ENCODE data around the gene SORBS1. TPM values are rescaled to one million over a fixed set of nuclear protein-coding genes. Genes with fewer than 3 reads are reported as not detected.

The SORBS1 gene
- total RNA-seq, 1 donor from 2014 or later = 28.2 TPM

DNA sequence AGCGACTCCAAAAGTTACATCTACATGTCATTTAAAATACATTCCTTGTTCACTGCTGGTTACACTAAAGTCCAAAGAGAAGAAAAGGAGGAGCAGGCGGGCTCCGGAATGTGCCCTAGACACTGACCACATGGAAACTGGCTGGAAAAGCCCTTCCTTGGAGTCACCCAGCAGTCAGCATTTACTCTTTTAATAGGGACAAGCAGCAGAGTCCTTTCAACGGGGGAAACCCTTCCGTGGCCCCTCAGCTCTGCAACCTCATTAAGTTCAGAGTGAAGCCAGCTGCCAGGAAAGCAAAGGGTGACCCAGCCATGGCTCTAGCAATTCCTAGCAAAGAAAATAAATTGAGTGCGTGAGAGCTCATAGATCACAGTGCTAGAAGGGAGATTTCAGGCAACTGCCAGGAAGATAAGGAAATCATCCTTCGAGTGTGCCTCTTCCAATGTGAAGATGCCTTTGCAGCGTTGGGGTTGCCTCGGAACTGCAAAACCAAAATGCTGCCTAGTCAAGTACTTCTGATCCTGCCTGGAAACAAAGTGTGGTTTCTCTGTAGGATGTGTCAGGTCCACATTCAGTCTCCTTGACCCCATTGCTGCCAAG, 101.6 kb downstream of the SORBS1 start:
- H3K4me3 Mint-ChIP-seq = peak overlapping the region; percentile 65
- TF ChIP-seq CTCF (conservative IDR thresholded peaks at IDR 0.05) = no peak
- H3K36me3 Mint-ChIP-seq = no peaks in the 10 kb centered on the region
- no peaks in the 10 kb centered on the region for H3K27me3 Mint-ChIP-seq
- peak overlapping the region; percentile 52 for H3K27ac Mint-ChIP-seq
- no peaks in the 10 kb centered on the region for H3K9me3 Mint-ChIP-seq
- no peak for DNase-seq (ENCODE audit: extremely low spot score, unreplicated experiment)
- H3K4me1 Mint-ChIP-seq (ENCODE audit: unreplicated experiment) = peaks cover 55% of the 10 kb centered on the region

GRCh38 chr10:95458871-95459270, 102.3 kb downstream of the SORBS1 start:
- H3K27me3 Mint-ChIP-seq = no peaks in the 10 kb centered on the region
- no peak for TF ChIP-seq CTCF (conservative IDR thresholded peaks at IDR 0.05)
- peaks cover 51% of the 10 kb centered on the region for H3K4me1 Mint-ChIP-seq (ENCODE audit: unreplicated experiment)
- peak overlapping the region; percentile 65 for H3K4me3 Mint-ChIP-seq
- H3K27ac Mint-ChIP-seq = peak overlapping the region; percentile 52
- H3K9me3 Mint-ChIP-seq = no peaks in the 10 kb centered on the region
- no peaks in the 10 kb centered on the region for H3K36me3 Mint-ChIP-seq
- DNase-seq (ENCODE audit: extremely low spot score, unreplicated experiment) = no peak

DNA sequence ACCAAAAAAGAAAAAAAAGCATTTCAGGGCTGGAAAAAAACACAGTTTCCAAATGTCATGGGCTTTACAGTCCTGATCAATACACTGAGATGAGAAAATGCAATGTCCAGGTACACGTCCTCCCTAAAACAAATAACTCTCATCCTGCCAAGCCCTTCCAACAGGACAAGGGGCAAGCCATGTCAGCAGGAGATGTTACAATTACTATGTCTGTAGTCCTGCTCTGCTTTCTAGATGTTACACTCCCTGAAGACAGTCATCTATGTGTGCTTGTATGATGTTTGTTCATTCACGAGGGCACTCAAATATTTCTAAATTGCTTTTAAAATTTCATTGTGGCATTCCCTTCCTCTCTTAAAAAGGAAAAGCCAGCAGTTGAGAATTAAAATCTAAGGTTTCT, 103.2 kb downstream of the SORBS1 start:
- no peaks in the 10 kb centered on the region for H3K36me3 Mint-ChIP-seq
- H3K27me3 Mint-ChIP-seq = no peaks in the 10 kb centered on the region
- H3K4me1 Mint-ChIP-seq (ENCODE audit: unreplicated experiment) = peaks cover 49% of the 10 kb centered on the region

DNA sequence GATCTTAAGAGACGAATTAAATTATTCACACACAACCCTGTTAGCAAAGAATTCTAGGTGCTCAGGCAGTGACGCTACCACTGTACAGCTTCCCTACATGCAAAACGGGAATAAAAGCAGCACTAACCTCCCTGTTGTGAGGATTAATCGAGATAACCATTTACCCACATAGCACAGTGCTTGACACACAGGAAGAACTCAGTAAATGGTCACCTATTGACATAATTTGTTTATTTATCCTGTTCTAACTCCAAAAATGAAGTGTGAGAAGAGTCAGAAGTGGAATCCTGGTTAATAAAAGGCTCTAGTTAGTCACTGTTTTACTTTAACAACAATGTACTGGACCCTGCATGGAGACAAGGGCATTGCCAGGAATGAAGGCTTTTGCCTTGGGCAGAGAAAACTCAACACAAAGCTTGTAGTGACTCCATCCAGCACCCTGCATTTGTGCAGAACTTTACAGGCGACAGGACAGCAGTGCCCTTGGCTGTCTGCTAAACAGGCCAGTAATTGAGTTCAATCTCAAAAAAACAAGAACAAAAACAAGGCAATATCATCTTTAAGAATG, 103.8 kb downstream of the SORBS1 start:
- no peak for DNase-seq (ENCODE audit: extremely low spot score, unreplicated experiment)

More for the DNA sequence above, 103.2 kb downstream of the SORBS1 start:
- H3K9me3 Mint-ChIP-seq = no peaks in the 10 kb centered on the region
- H3K27ac Mint-ChIP-seq = no peak overlapping the region
- no peak overlapping the region for H3K4me3 Mint-ChIP-seq
- no peak for DNase-seq (ENCODE audit: extremely low spot score, unreplicated experiment)
- TF ChIP-seq CTCF (conservative IDR thresholded peaks at IDR 0.05) = no peak

GRCh38 chr10:95456516-95456915, 104.7 kb downstream of the SORBS1 start:
- Mint-ChIP-seq H3K4me1 (ENCODE audit: unreplicated experiment) (peaks cover 43% of the 10 kb centered on the region), H3K27me3 (no peaks in the 10 kb centered on the region), H3K4me3 (no peak overlapping the region), H3K27ac (no peak overlapping the region), H3K36me3 (no peaks in the 10 kb centered on the region), H3K9me3 (no peaks in the 10 kb centered on the region)
- no peak for DNase-seq (ENCODE audit: extremely low spot score, unreplicated experiment)
- TF ChIP-seq CTCF (conservative IDR thresholded peaks at IDR 0.05) = peak; percentile 29

More for the DNA sequence above, 103.8 kb downstream of the SORBS1 start:
- no peaks in the 10 kb centered on the region for H3K9me3 Mint-ChIP-seq
- H3K36me3 Mint-ChIP-seq = no peaks in the 10 kb centered on the region
- H3K27me3 Mint-ChIP-seq = no peaks in the 10 kb centered on the region
- H3K4me3 Mint-ChIP-seq = no peak overlapping the region
- peaks cover 43% of the 10 kb centered on the region for H3K4me1 Mint-ChIP-seq (ENCODE audit: unreplicated experiment)
- H3K27ac Mint-ChIP-seq = no peak overlapping the region
- TF ChIP-seq CTCF (conservative IDR thresholded peaks at IDR 0.05) = no peak

Measured in type B pancreatic cell (in vitro differentiated cells).